Measurements from ENCODE around the gene GADD45A.
A peak's percentile ranks its signal among the peaks of the same experiment; 100 is the strongest.

The GADD45A gene

GRCh38 chr1:67685067-67685557, at the start of gene GADD45A:
GADD45A (plus strand) TSS chr1:67685201; CDS start chr1:67685495, 294 bp downstream.
- Histone ChIP-seq H2AFZ (ENCODE audit: low read length) (peak within 1 kb of the TSS; percentile 92), H3K36me3 (ENCODE audit: insufficient read depth, low read length) (peaks cover 4% of the 10 kb centered on the region), H3K4me3 (ENCODE audit: low read length, poor library complexity, severe bottlenecking) (peak within 1 kb of the TSS; percentile 82)

DNA sequence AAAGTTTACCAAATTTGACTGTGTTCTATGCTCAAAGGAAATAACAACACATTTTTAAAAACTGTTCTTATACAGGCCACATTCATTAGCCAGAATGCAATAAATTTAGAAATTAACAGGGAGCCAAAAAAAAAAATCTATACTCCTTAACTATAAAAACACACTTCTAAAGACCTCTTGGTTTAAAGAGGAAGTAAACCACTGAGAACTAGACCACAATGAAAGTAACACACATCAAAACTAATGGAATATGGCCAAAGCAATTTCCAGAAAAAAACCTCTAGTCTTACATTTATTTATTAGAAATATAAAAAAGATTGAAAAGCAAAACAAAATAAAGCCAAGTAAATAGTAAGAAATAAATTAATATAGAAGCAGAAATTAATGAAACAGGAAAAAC, 48.9 kb upstream of the GADD45A start:
- no peak overlapping the region for H3K4me3 ChIP-seq (ENCODE audit: low read length, poor library complexity, severe bottlenecking)
- no peak overlapping the region for H3K4me2 ChIP-seq (ENCODE audit: low read depth, low read length, poor library complexity, severe bottlenecking)
- no peaks in the 10 kb centered on the region for H4K20me1 ChIP-seq (ENCODE audit: insufficient read depth, low read length, poor library complexity, severe bottlenecking)
- no peak for TF ChIP-seq CTCF (conservative IDR thresholded peaks at IDR 0.05; ENCODE audit: low read length)
- TF ChIP-seq EZH2phosphoT487 (IDR thresholded peaks at IDR 0.05; ENCODE audit: borderline replicate concordance), result no peak
- no peak overlapping the region for H2AFZ ChIP-seq (ENCODE audit: low read length)
- no peaks in the 10 kb centered on the region for H3K27me3 ChIP-seq (ENCODE audit: insufficient read depth, low read length, poor library complexity, severe bottlenecking)
- no peak overlapping the region for H3K9ac ChIP-seq (ENCODE audit: low read depth, low read length, poor library complexity, severe bottlenecking)
- H3K36me3 ChIP-seq (ENCODE audit: insufficient read depth, low read length), result no peaks in the 10 kb centered on the region
- no peaks in the 10 kb centered on the region for H3K9me3 ChIP-seq (ENCODE audit: insufficient read depth, low read depth, low read length)
- no peaks in the 10 kb centered on the region for H3K9me2 ChIP-seq (replicated peaks; ENCODE audit: low read depth, low read length)
- H3K79me2 ChIP-seq (ENCODE audit: insufficient read depth, low read length), result no peaks in the 10 kb centered on the region
- H3K4me1 ChIP-seq (ENCODE audit: insufficient read depth, low read length, poor library complexity, severe bottlenecking), result peaks cover 10% of the 10 kb centered on the region
- no peaks in the 10 kb centered on the region for H3F3A ChIP-seq (ENCODE audit: low read depth)

More at GRCh38 chr1:67685067-67685557, at the start of gene GADD45A:
- peaks cover 17% of the 10 kb centered on the region for H4K20me1 ChIP-seq (ENCODE audit: insufficient read depth, low read length, poor library complexity, severe bottlenecking)
- H3K4me1 ChIP-seq (ENCODE audit: insufficient read depth, low read length, poor library complexity, severe bottlenecking), result peaks cover 40% of the 10 kb centered on the region
- H3K27me3 ChIP-seq (ENCODE audit: insufficient read depth, low read length, poor library complexity, severe bottlenecking), result peaks cover 11% of the 10 kb centered on the region
- no peaks in the 10 kb centered on the region for H3K9me2 ChIP-seq (replicated peaks; ENCODE audit: low read depth, low read length)
- H3K9me3 ChIP-seq (ENCODE audit: insufficient read depth, low read depth, low read length), result no peaks in the 10 kb centered on the region
- H3K4me2 ChIP-seq (ENCODE audit: low read depth, low read length, poor library complexity, severe bottlenecking), result peak within 1 kb of the TSS; percentile 87
- H3K79me2 ChIP-seq (ENCODE audit: insufficient read depth, low read length), result peaks cover 27% of the 10 kb centered on the region
- no peak for TF ChIP-seq EZH2phosphoT487 (IDR thresholded peaks at IDR 0.05; ENCODE audit: borderline replicate concordance)
- TF ChIP-seq CTCF (conservative IDR thresholded peaks at IDR 0.05; ENCODE audit: low read length), result no peak
- peaks cover 10% of the 10 kb centered on the region; the same call in 1 of the 2 replicates for H3F3A ChIP-seq (ENCODE audit: low read depth)
- H3K9ac ChIP-seq (ENCODE audit: low read depth, low read length, poor library complexity, severe bottlenecking), result peak within 1 kb of the TSS; percentile 98

- H3K4me1 ChIP-seq (ENCODE audit: insufficient read depth, low read length, poor library complexity, severe bottlenecking), result peaks cover 10% of the 10 kb centered on the region
- no peaks in the 10 kb centered on the region for H3K9me2 ChIP-seq (replicated peaks; ENCODE audit: low read depth, low read length)
- H4K20me1 ChIP-seq (ENCODE audit: insufficient read depth, low read length, poor library complexity, severe bottlenecking), result no peaks in the 10 kb centered on the region
- H3F3A ChIP-seq (ENCODE audit: low read depth), result no peaks in the 10 kb centered on the region
- no peak overlapping the region for H3K9ac ChIP-seq (ENCODE audit: low read depth, low read length, poor library complexity, severe bottlenecking)
- TF ChIP-seq CTCF (conservative IDR thresholded peaks at IDR 0.05; ENCODE audit: low read length) (no peak), EZH2phosphoT487 (IDR thresholded peaks at IDR 0.05; ENCODE audit: borderline replicate concordance) (no peak)
- no peak overlapping the region for H2AFZ ChIP-seq (ENCODE audit: low read length)
- no peaks in the 10 kb centered on the region for H3K79me2 ChIP-seq (ENCODE audit: insufficient read depth, low read length)
- H3K9me3 ChIP-seq (ENCODE audit: insufficient read depth, low read depth, low read length), result no peaks in the 10 kb centered on the region
- H3K4me3 ChIP-seq (ENCODE audit: low read length, poor library complexity, severe bottlenecking), result no peak overlapping the region
- no peak overlapping the region for H3K4me2 ChIP-seq (ENCODE audit: low read depth, low read length, poor library complexity, severe bottlenecking)
- peaks cover 4% of the 10 kb centered on the region for H3K27me3 ChIP-seq (ENCODE audit: insufficient read depth, low read length, poor library complexity, severe bottlenecking)
- H3K36me3 ChIP-seq (ENCODE audit: insufficient read depth, low read length), result no peaks in the 10 kb centered on the region
Observed at GRCh38 chr1:67639361-67639760, 45.6 kb upstream of the GADD45A start.
